GM12875 (cell line): ENCODE data around the gene LCA5.
"Not testable (repeated sequence)": the region's sequence is repeated elsewhere in the genome, so short reads cannot be mapped to it uniquely, and the experiment has no call there.

ENCODE experiments used
- H3K4me3 ChIP-seq: one replicate; pipeline ENCODE4 v1.5.1; 2011; ENCODE audit warnings: low read depth, low read length, control low read depth
- TF ChIP-seq, protein P1 (sequence below): IDR thresholded peaks from 2 replicates; pipeline ENCODE4 v1.5.1; 2011; ENCODE audit warnings: low read depth, mild to moderate bottlenecking, control low read depth, inconsistent platforms, low read length, moderate library complexity, borderline replicate concordance; ENCODE audit not compliant: insufficient read depth

The LCA5 gene

DNA sequence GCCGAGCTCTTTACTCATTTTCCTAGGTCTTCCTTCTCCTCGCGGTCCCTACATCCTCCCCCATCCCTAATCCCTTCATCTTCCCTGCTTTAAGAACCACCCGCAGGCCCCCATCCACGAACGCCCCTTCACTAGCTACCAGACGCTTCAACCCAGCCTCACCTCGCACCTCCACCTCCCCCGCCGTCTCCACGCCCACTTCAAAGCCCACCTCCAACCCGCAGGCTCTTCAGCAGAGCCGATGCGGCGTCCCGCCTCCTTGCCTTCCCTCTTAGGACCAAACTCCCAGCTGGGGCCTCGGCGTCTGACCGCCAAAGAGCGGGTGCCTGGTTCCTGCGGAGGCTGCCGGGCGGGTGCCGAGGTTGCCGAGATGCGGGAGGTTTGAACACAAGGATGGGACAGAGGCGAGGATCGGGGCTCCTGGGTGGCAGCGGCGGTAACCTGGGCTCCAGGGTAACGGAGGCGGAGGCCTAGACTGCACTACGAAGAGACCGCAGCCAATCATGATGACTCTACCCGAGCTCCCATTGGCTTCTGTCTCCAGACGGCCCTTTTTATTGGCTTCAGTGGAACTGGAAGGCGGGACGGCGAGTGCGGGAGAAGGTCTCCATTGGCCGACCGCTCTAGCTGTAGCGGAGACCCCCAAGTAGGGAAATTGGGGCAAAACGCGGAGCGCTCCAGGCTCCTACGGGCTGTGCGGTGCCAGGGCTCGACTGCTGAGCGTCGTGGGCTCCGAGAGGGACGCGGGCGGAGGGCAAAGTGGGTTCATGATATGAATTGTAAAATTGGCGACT is at the start of gene LCA5:
Gene LCA5 (minus strand): TSS at position 477 of the 794 bp plus-strand sequence. CDS start 18,536 bp downstream, outside the sequence.
- peak within 1 kb of the TSS; percentile 66 for H3K4me3 ChIP-seq
- TF ChIP-seq, protein P1, sequence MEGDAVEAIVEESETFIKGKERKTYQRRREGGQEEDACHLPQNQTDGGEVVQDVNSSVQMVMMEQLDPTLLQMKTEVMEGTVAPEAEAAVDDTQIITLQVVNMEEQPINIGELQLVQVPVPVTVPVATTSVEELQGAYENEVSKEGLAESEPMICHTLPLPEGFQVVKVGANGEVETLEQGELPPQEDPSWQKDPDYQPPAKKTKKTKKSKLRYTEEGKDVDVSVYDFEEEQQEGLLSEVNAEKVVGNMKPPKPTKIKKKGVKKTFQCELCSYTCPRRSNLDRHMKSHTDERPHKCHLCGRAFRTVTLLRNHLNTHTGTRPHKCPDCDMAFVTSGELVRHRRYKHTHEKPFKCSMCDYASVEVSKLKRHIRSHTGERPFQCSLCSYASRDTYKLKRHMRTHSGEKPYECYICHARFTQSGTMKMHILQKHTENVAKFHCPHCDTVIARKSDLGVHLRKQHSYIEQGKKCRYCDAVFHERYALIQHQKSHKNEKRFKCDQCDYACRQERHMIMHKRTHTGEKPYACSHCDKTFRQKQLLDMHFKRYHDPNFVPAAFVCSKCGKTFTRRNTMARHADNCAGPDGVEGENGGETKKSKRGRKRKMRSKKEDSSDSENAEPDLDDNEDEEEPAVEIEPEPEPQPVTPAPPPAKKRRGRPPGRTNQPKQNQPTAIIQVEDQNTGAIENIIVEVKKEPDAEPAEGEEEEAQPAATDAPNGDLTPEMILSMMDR: no peak

DNA sequence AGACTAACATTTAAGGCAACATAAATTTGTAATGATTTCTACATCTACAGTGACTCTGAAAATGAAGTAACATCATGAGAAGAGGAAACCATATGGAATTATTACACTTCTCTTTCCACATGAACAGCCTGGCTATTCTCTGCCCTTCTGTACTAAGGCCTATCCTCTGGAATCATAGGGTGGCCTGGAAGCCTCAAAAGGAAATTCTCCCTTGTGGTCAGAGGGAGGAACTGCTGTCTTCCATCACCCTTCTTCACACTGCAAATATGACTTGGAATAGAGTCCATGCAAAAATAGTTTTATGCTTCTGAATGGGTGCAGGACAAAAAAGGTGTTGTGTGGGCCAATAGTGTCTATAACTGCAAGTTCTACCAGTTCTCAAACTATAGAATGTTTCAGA is 49.3 kb upstream of the LCA5 start:
- TF ChIP-seq, protein P1: peak; percentile 42; the same call in 1 of the 2 replicates

DNA sequence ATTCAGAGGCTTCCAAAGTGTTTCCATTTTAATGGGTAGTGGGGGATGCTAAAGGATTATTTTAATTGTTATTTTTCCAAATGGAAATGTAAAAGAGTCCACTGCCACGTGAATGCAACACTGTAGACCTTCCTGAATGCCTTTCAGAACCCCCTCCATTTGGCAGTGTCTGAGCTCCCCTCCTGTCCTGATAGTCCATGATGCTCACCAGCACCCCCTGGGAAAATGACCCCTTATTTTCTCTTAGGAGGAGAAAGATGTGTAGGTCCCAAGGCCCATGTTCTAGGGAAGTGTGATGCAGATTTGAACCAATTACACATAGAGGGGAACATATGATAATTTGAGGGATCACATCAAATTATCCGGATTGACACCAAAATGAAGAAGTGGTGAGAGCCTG is 47.1 kb upstream of the LCA5 start:
- TF ChIP-seq, protein P1: no peak
- no peak overlapping the region for H3K4me3 ChIP-seq

More for the DNA sequence above, 49.3 kb upstream of the LCA5 start:
- no peak overlapping the region for H3K4me3 ChIP-seq

- H3K4me3 ChIP-seq: not testable (repeated sequence)
Observed at GRCh38 chr6:79577926-79578325, 40.7 kb upstream of the LCA5 start.

- no peak overlapping the region for H3K4me3 ChIP-seq
- TF ChIP-seq, protein P1: no peak
Observed at GRCh38 chr6:79574630-79575225, 37.5 kb upstream of the LCA5 start.

- H3K4me3 ChIP-seq: no peak overlapping the region
- TF ChIP-seq, protein P1: no peak
Observed at GRCh38 chr6:79574174-79574573, 36.9 kb upstream of the LCA5 start.

- H3K4me3 ChIP-seq: no peak overlapping the region
- TF ChIP-seq, protein P1: no peak
Observed at GRCh38 chr6:79571030-79571367, 33.8 kb upstream of the LCA5 start.
